Chondrocyte (in vitro differentiated cells): ENCODE results near the gene ZNF540. TPM values are rescaled to one million over a fixed set of nuclear protein-coding genes. Genes with fewer than 3 reads are reported as not detected.

Experiments
- DNase-seq: peaks from one replicate; pipeline ENCODE4 v3.0.0; 2021; ENCODE audit warnings: mixed read lengths, low spot score
- H3K27ac Mint-ChIP-seq: one replicate; pipeline ENCODE4 v1.8.0; 2021; ENCODE audit warnings: mild to moderate bottlenecking, moderate library complexity, mixed read lengths; ENCODE audit not compliant: unreplicated experiment
- H3K27me3 Mint-ChIP-seq: 2 replicates; pipeline ENCODE4 v1.8.0; 2021; ENCODE audit warnings: low read depth, mixed read lengths
- H3K36me3 Mint-ChIP-seq: 2 replicates; pipeline ENCODE4 v1.8.0; 2021; ENCODE audit warnings: low read depth, mixed read lengths
- H3K4me1 Mint-ChIP-seq: 2 replicates; pipeline ENCODE4 v1.8.0; 2021; ENCODE audit warnings: low read depth, mild to moderate bottlenecking, mixed read lengths
- H3K4me3 Mint-ChIP-seq: one replicate; pipeline ENCODE4 v1.8.0; 2021; ENCODE audit warnings: mild to moderate bottlenecking, moderate library complexity, mixed read lengths; ENCODE audit not compliant: unreplicated experiment
- H3K9me3 Mint-ChIP-seq: 2 replicates; pipeline ENCODE4 v1.8.0; 2021; ENCODE audit warnings: low read depth, mixed read lengths
- CTCF ChIP-seq: fragments of 200-600 bp; sonication (generic); IDR thresholded peaks from 2 replicates; pipeline ENCODE4 v1.5.0; 2021; ENCODE audit warnings: antibody characterized with exemption, mild to moderate bottlenecking, moderate library complexity
- total RNA-seq: library from RNA; stranded (reverse); gene quantifications from 3 replicates; pipeline ENCODE4 v1.2.1, GENCODE V29; 2021

Gene ZNF540
- total RNA-seq, 1 donor from 2014 or later = 1.4 TPM

GRCh38 chr19:37572203-37572602 is 22.5 kb upstream of the ZNF540 start:
- no peak for TF ChIP-seq CTCF
- Mint-ChIP-seq H3K27ac (no peak overlapping the region), H3K9me3 (peaks cover 37% of the 10 kb centered on the region), H3K36me3 (peaks cover 59% of the 10 kb centered on the region), H3K4me3 (no peak overlapping the region), H3K4me1 (no peaks in the 10 kb centered on the region), H3K27me3 (no peaks in the 10 kb centered on the region)
- DNase-seq = no peak

GRCh38 chr19:37583340-37583739 is 11.3 kb upstream of the ZNF540 start:
- Mint-ChIP-seq H3K36me3 (peaks cover 55% of the 10 kb centered on the region), H3K4me1 (no peaks in the 10 kb centered on the region), H3K9me3 (peaks cover 54% of the 10 kb centered on the region), H3K27ac (no peak overlapping the region), H3K4me3 (no peak overlapping the region), H3K27me3 (no peaks in the 10 kb centered on the region)
- DNase-seq = no peak
- TF ChIP-seq CTCF = no peak

- Mint-ChIP-seq H3K27ac (peak overlapping the region; percentile 92), H3K27me3 (no peaks in the 10 kb centered on the region), H3K36me3 (peaks cover 7% of the 10 kb centered on the region), H3K9me3 (peaks cover 11% of the 10 kb centered on the region), H3K4me3 (peak overlapping the region; percentile 89), H3K4me1 (peaks cover 18% of the 10 kb centered on the region)
- no peak for TF ChIP-seq CTCF
- no peak for DNase-seq
Measured at GRCh38 chr19:37593996-37594303, 726 bp upstream of the ZNF540 start.

GRCh38 chr19:37594982-37595382 is 306 bp downstream of the ZNF540 start:
- H3K27me3 Mint-ChIP-seq = no peaks in the 10 kb centered on the region
- H3K36me3 Mint-ChIP-seq = peaks cover 5% of the 10 kb centered on the region
- peak overlapping the region; percentile 92 for H3K27ac Mint-ChIP-seq
- peaks cover 5% of the 10 kb centered on the region for H3K9me3 Mint-ChIP-seq
- H3K4me1 Mint-ChIP-seq = peaks cover 18% of the 10 kb centered on the region
- DNase-seq = no peak
- H3K4me3 Mint-ChIP-seq = peak overlapping the region; percentile 89
- peak; percentile 10 for TF ChIP-seq CTCF

- Mint-ChIP-seq H3K4me3 (no peak overlapping the region), H3K27ac (no peak overlapping the region), H3K27me3 (no peaks in the 10 kb centered on the region), H3K36me3 (peaks cover 56% of the 10 kb centered on the region), H3K9me3 (peaks cover 54% of the 10 kb centered on the region), H3K4me1 (no peaks in the 10 kb centered on the region)
- DNase-seq = no peak
- TF ChIP-seq CTCF = no peak
Measured at GRCh38 chr19:37635076-37636056, 40.7 kb downstream of the ZNF540 start.
